OCI-LY3 (cell line): ENCODE data around the gene NPSR1.
A peak's percentile ranks its signal among the peaks of the same experiment; 100 is the strongest.

Source experiments
- H2AFZ ChIP-seq: fragments of 200-600, 300-600 bp; shearing (Covaris generic); 2 replicates; pipeline ENCODE4 v1.6.0; 2014; ENCODE audit warnings: antibody characterized with exemption, low read depth, low read length
- H3K27ac ChIP-seq: fragments of 200-600, 300-600 bp; sonication (generic); 2 replicates; pipeline ENCODE4 v1.5.1; 2014; ENCODE audit warnings: mild to moderate bottlenecking, low read length, moderate library complexity, mixed read lengths
- H3K27me3 ChIP-seq: fragments of 200-600, 300-600 bp; sonication (generic); 2 replicates; pipeline ENCODE4 v1.6.1; 2014; ENCODE audit warnings: low read depth, low read length, mixed read lengths
- H3K36me3 ChIP-seq: fragments of 200-600, 300-600 bp; sonication (generic); replicated peaks from 2 replicates; pipeline ENCODE3; 2014; ENCODE audit warnings: low read depth, low read length, mixed read lengths
- H3K4me1 ChIP-seq: fragments of 300-600, 200-600 bp; sonication (generic); 2 replicates; pipeline ENCODE4 v1.6.1; 2014; ENCODE audit warnings: low read length, mixed read lengths
- H3K4me2 ChIP-seq: fragments of 200-600, 300-600 bp; sonication (generic); 2 replicates; pipeline ENCODE4 v1.6.1; 2014; ENCODE audit warnings: low read length, mixed read lengths
- H3K4me3 ChIP-seq: fragments of 300-600, 200-600 bp; sonication (generic); 2 replicates; pipeline ENCODE4 v1.5.1; 2014; ENCODE audit warnings: antibody characterized with exemption, mild to moderate bottlenecking, low read length, moderate library complexity
- H3K79me2 ChIP-seq: fragments of 300-600, 200-600 bp; shearing (Covaris generic); 2 replicates; pipeline ENCODE4 v1.6.1; 2014; ENCODE audit warnings: mild to moderate bottlenecking, low read length, mixed read lengths
- H3K9ac ChIP-seq: fragments of 300-600, 200-600 bp; shearing (Covaris generic); 2 replicates; pipeline ENCODE4 v1.6.0; 2014; ENCODE audit warnings: mild to moderate bottlenecking, low read length, moderate library complexity
- H3K9me3 ChIP-seq: fragments of 200-600, 300-600 bp; shearing (Covaris generic); 2 replicates; pipeline ENCODE4 v1.6.1; 2014; ENCODE audit warnings: low read length, mixed read lengths; ENCODE audit not compliant: insufficient read depth
- H4K20me1 ChIP-seq: fragments of 200-600, 300-600 bp; sonication (generic); 2 replicates; pipeline ENCODE4 v1.6.1; 2016; ENCODE audit warnings: low read length, mixed read lengths; ENCODE audit not compliant: insufficient read depth
- EZH2phosphoT487 ChIP-seq: fragments of 200-600 bp; shearing (Covaris generic); IDR thresholded peaks from 2 replicates; pipeline ENCODE4 v1.6.1; 2018; ENCODE audit warnings: antibody characterized with exemption, mixed run types, low read depth
- TF ChIP-seq, protein P1 (sequence below): fragments of 200-600, 300-600 bp; sonication (generic); IDR thresholded peaks from 2 replicates; pipeline ENCODE4 v1.5.1; 2014; ENCODE audit warnings: antibody characterized with exemption, low read length, low read depth

Gene NPSR1

DNA sequence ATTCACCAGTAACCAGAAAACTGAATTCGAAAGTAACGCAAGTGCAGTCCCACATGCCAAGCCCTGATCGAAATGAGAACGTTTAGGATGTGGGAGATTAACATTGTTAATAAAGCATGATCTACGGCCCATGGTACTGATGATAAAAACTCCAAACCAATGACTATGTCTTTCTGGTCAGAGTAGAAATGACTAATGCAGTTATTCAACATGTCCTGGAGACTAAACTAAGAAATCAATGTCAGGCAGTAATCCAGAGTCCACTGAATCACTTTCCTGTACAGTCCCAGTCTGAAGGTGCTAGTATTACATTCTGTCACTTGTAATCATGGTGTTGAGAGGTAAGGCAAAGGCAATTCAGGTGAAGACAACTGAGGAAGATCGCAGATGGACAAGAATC lies 14.4 kb downstream of the NPSR1 start:
- Histone ChIP-seq H3K36me3 (no peaks in the 10 kb centered on the region), H4K20me1 (no peaks in the 10 kb centered on the region), H3K4me3 (no peak overlapping the region), H3K27ac (no peak overlapping the region), H3K4me1 (no peaks in the 10 kb centered on the region), H3K4me2 (no peak overlapping the region), H3K27me3 (no peaks in the 10 kb centered on the region), H3K79me2 (no peaks in the 10 kb centered on the region), H3K9me3 (no peaks in the 10 kb centered on the region), H2AFZ (no peak overlapping the region), H3K9ac (no peak overlapping the region)
- TF ChIP-seq, protein P1, sequence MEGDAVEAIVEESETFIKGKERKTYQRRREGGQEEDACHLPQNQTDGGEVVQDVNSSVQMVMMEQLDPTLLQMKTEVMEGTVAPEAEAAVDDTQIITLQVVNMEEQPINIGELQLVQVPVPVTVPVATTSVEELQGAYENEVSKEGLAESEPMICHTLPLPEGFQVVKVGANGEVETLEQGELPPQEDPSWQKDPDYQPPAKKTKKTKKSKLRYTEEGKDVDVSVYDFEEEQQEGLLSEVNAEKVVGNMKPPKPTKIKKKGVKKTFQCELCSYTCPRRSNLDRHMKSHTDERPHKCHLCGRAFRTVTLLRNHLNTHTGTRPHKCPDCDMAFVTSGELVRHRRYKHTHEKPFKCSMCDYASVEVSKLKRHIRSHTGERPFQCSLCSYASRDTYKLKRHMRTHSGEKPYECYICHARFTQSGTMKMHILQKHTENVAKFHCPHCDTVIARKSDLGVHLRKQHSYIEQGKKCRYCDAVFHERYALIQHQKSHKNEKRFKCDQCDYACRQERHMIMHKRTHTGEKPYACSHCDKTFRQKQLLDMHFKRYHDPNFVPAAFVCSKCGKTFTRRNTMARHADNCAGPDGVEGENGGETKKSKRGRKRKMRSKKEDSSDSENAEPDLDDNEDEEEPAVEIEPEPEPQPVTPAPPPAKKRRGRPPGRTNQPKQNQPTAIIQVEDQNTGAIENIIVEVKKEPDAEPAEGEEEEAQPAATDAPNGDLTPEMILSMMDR: no peak
- TF ChIP-seq EZH2phosphoT487: no peak

DNA sequence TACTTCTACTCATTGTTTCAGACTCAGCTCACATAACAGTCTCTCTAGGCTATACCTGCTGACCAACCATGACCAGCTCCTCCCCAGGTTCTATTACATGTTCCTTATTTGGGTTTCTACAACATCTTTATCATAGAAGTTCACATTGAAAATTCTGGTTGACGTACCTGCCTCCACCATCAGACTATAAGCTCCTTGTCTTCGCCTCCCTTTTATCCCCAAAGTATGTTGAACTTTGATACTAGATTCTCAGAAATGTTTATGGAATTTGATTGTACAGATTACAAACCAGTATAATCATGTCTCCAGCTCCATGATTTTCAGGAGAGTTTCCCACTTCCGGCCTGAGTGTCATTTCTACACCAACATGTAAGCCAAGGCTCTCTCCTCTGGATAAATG lies 15.0 kb downstream of the NPSR1 start:
- no peaks in the 10 kb centered on the region for H3K27me3 ChIP-seq
- no peaks in the 10 kb centered on the region for H3K79me2 ChIP-seq
- H3K4me2 ChIP-seq: no peak overlapping the region
- H3K9me3 ChIP-seq: no peaks in the 10 kb centered on the region
- H3K9ac ChIP-seq: no peak overlapping the region
- H2AFZ ChIP-seq: no peak overlapping the region
- H3K27ac ChIP-seq: no peak overlapping the region
- TF ChIP-seq, protein P1: no peak
- TF ChIP-seq EZH2phosphoT487: no peak
- no peak overlapping the region for H3K4me3 ChIP-seq
- no peaks in the 10 kb centered on the region for H3K4me1 ChIP-seq
- H3K36me3 ChIP-seq: no peaks in the 10 kb centered on the region
- no peaks in the 10 kb centered on the region for H4K20me1 ChIP-seq

DNA sequence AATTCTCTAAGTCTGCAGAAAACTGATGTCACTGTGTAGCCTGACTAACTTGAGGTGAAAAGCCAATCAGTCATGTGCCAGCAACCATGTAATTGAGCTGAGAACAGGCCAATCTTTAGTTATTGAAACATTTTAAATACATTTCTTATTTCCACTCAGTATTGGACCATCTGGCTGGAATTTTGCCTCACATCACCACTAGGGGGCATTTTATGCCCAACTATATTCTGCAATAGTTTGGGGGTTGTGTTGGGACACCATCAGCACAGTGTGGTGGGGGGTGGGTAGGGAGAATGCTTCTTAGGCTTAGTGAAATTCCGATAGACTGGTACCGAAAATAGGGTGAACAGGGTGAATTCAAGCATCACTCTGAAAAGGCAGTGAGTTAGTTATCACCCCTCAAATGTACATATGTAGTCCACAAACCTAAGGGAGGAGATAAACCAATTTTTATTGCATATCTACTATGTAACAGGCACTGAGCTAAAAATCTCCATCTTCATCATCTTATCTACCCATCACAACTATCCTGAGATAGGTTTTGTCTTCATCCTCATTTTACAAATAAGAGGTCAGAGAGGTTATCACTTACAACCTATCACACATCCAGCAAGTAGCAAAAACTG lies 17.8 kb downstream of the NPSR1 start:
- TF ChIP-seq, protein P1: peak; percentile 78
- TF ChIP-seq EZH2phosphoT487: no peak
- H4K20me1 ChIP-seq: no peaks in the 10 kb centered on the region
- no peaks in the 10 kb centered on the region for H3K36me3 ChIP-seq
- H3K9ac ChIP-seq: no peak overlapping the region
- H3K4me1 ChIP-seq: no peaks in the 10 kb centered on the region
- H3K9me3 ChIP-seq: no peaks in the 10 kb centered on the region
- no peak overlapping the region for H3K4me2 ChIP-seq
- no peak overlapping the region for H3K4me3 ChIP-seq
- H2AFZ ChIP-seq: no peak overlapping the region
- H3K27me3 ChIP-seq: no peaks in the 10 kb centered on the region
- H3K79me2 ChIP-seq: no peaks in the 10 kb centered on the region
- H3K27ac ChIP-seq: no peak overlapping the region

GRCh38 chr7:34677491-34677890 lies 19.5 kb downstream of the NPSR1 start:
- Histone ChIP-seq H3K9ac (no peak overlapping the region), H3K4me3 (no peak overlapping the region), H3K4me1 (no peaks in the 10 kb centered on the region), H3K9me3 (no peaks in the 10 kb centered on the region), H4K20me1 (no peaks in the 10 kb centered on the region), H3K36me3 (no peaks in the 10 kb centered on the region), H3K27ac (no peak overlapping the region), H2AFZ (no peak overlapping the region), H3K79me2 (no peaks in the 10 kb centered on the region), H3K27me3 (no peaks in the 10 kb centered on the region), H3K4me2 (no peak overlapping the region)
- no peak for TF ChIP-seq EZH2phosphoT487
- TF ChIP-seq, protein P1: no peak
